Uterus (tissue), 2 donors: Measurements from ENCODE around the gene TMEM175.

Experiments
- POLR2A ChIP-seq, 2 donors: fragments of 450-650 bp; IDR thresholded peaks; one replicate each; pipeline ENCODE4 v1.6.1; 2016; ENCODE audit warnings: antibody characterized with exemption in 2 of 2, mild to moderate bottlenecking in 1 of 2, moderate library complexity in 1 of 2
- TF ChIP-seq, protein P1 (sequence below), 4 experiments: fragments of 200-600 bp in 2 of 4; fragments of 450-650 bp in 2 of 4; sonication (generic) in 2 of 4; IDR thresholded peaks; one replicate each; pipeline ENCODE4 v1.5.1; 2016 to 2019; ENCODE audit warnings: antibody characterized with exemption in 4 of 4, mild to moderate bottlenecking in 2 of 4, moderate library complexity in 1 of 4

DNA sequence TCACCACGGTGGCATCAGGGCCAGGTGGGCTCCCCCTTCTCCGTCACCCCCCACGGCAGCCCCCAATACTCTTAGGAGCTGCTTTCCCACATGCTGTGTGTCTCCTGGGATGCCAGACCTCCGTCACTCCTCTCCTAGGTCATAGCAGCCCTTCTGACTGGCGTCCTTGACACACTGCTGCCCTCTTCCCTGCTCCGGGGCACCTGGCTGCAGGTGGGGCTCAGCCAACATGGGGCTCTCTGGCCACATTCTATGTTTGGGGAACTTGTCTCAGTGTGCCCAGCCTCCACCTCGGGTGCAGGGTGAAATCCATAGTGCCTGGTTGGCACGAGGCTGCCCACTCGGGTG lies 13.8 kb downstream of the TMEM175 start:
- TF ChIP-seq, protein P1, sequence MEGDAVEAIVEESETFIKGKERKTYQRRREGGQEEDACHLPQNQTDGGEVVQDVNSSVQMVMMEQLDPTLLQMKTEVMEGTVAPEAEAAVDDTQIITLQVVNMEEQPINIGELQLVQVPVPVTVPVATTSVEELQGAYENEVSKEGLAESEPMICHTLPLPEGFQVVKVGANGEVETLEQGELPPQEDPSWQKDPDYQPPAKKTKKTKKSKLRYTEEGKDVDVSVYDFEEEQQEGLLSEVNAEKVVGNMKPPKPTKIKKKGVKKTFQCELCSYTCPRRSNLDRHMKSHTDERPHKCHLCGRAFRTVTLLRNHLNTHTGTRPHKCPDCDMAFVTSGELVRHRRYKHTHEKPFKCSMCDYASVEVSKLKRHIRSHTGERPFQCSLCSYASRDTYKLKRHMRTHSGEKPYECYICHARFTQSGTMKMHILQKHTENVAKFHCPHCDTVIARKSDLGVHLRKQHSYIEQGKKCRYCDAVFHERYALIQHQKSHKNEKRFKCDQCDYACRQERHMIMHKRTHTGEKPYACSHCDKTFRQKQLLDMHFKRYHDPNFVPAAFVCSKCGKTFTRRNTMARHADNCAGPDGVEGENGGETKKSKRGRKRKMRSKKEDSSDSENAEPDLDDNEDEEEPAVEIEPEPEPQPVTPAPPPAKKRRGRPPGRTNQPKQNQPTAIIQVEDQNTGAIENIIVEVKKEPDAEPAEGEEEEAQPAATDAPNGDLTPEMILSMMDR (IDR thresholded peaks at IDR 0.05), result no peak
- TF ChIP-seq POLR2A (IDR thresholded peaks at IDR 0.05), result no peak
